Mucosa of rectum (tissue), 2 donors: ENCODE results near the gene PLD6.
A peak's percentile ranks its signal among the peaks of the same experiment; 100 is the strongest.
"Not testable (repeated sequence)": the region's sequence is repeated elsewhere in the genome, so short reads cannot be mapped to it uniquely, and the experiment has no call there.

ENCODE experiments used
- H3K27ac ChIP-seq, 2 donors: one replicate each; pipeline ENCODE4 v1.7.0; 2013; ENCODE audit warnings: inconsistent platforms in 2 of 2, low read depth in 2 of 2, low read length in 2 of 2
- H3K27me3 ChIP-seq, 2 donors: one replicate each; pipeline ENCODE4 v1.7.0; 2013; ENCODE audit warnings: low read length in 2 of 2; ENCODE audit not compliant: control insufficient read depth in 2 of 2, insufficient read depth in 2 of 2
- H3K36me3 ChIP-seq, 2 donors: one replicate each; pipeline ENCODE4 v1.7.0; 2013; ENCODE audit warnings: low read length in 2 of 2; ENCODE audit not compliant: control insufficient read depth in 2 of 2, insufficient read depth in 2 of 2
- H3K4me1 ChIP-seq, 2 donors: one replicate each; pipeline ENCODE4 v1.7.0; 2013; ENCODE audit warnings: low read length in 2 of 2, mild to moderate bottlenecking in 1 of 2; ENCODE audit not compliant: control insufficient read depth in 2 of 2, insufficient read depth in 2 of 2
- H3K4me3 ChIP-seq, 2 donors: one replicate each; pipeline ENCODE4 v1.7.0; 2013; ENCODE audit warnings: low read length in 2 of 2
- H3K9ac ChIP-seq, 2 donors: one replicate each; pipeline ENCODE4 v1.7.0; 2013; ENCODE audit warnings: low read length in 2 of 2, low read depth in 1 of 2, mild to moderate bottlenecking in 1 of 2
- H3K9me3 ChIP-seq, 2 donors: one replicate each; pipeline ENCODE4 v1.7.0; 2013; ENCODE audit warnings: low read length in 2 of 2; ENCODE audit not compliant: control insufficient read depth in 2 of 2
- donor health status: healthy.
- donor health status: Normal muscosa, but diverticular disease.

The PLD6 gene

GRCh38 chr17:17186551-17187505 is 19.3 kb downstream of the PLD6 start:
- no peak overlapping the region for H3K27ac ChIP-seq
- peaks cover 35 to 48% of the 10 kb centered on the region in 2 donors for H3K36me3 ChIP-seq
- H3K4me3 ChIP-seq: no peak overlapping the region
- H3K9me3 ChIP-seq: no peaks in the 10 kb centered on the region
- no peaks in the 10 kb centered on the region for H3K27me3 ChIP-seq
- H3K9ac ChIP-seq: no peak overlapping the region
- H3K4me1 ChIP-seq: peaks cover 4 to 7% of the 10 kb centered on the region in 2 donors

- Histone ChIP-seq H3K27me3 (no peaks in the 10 kb centered on the region), H3K4me3 (no peak overlapping the region), H3K4me1 (peaks cover 4 to 7% of the 10 kb centered on the region in 2 donors), H3K9me3 (no peaks in the 10 kb centered on the region), H3K9ac (no peak overlapping the region), H3K27ac (no peak overlapping the region), H3K36me3 (peaks cover 37 to 52% of the 10 kb centered on the region in 2 donors)
Measured at GRCh38 chr17:17186051-17186450, 20.1 kb downstream of the PLD6 start.

- not testable (repeated sequence) for H3K27ac ChIP-seq, H3K4me3 ChIP-seq, H3K9me3 ChIP-seq, H3K4me1 ChIP-seq, H3K27me3 ChIP-seq, H3K9ac ChIP-seq
- peaks cover 46 to 59% of the 10 kb centered on the region in 2 donors for H3K36me3 ChIP-seq
Measured at GRCh38 chr17:17184985-17185757, 21.0 kb downstream of the PLD6 start.

GRCh38 chr17:17183744-17184143 is 22.4 kb downstream of the PLD6 start:
- Histone ChIP-seq H3K27ac (no peak overlapping the region), H3K9me3 (no peaks in the 10 kb centered on the region), H3K4me1 (peaks cover 4 to 7% of the 10 kb centered on the region in 2 donors), H3K36me3 (peaks cover 54 to 69% of the 10 kb centered on the region in 2 donors), H3K9ac (no peak overlapping the region), H3K4me3 (no peak overlapping the region), H3K27me3 (no peaks in the 10 kb centered on the region)

- Histone ChIP-seq H3K27me3 (no peaks in the 10 kb centered on the region), H3K36me3 (peaks cover 58 to 67% of the 10 kb centered on the region in 2 donors), H3K4me1 (peaks cover 4 to 7% of the 10 kb centered on the region in 2 donors), H3K9ac (no peak overlapping the region), H3K27ac (peak overlapping the region in 1 of 2 donors; percentile 32), H3K4me3 (no peak overlapping the region), H3K9me3 (no peaks in the 10 kb centered on the region)
Measured at GRCh38 chr17:17182598-17183136, 23.5 kb downstream of the PLD6 start.

- no peaks in the 10 kb centered on the region for H3K27me3 ChIP-seq
- H3K4me1 ChIP-seq: peaks cover 4 to 7% of the 10 kb centered on the region in 2 donors
- H3K27ac ChIP-seq: peak overlapping the region in 1 of 2 donors; percentile 32
- H3K9me3 ChIP-seq: no peaks in the 10 kb centered on the region
- H3K36me3 ChIP-seq: peaks cover 60 to 67% of the 10 kb centered on the region in 2 donors
- H3K4me3 ChIP-seq: no peak overlapping the region
- no peak overlapping the region for H3K9ac ChIP-seq
Measured at GRCh38 chr17:17181666-17182597, 24.2 kb downstream of the PLD6 start.

GRCh38 chr17:17180741-17181525 is 25.2 kb downstream of the PLD6 start:
- Histone ChIP-seq H3K9ac (no peak overlapping the region), H3K36me3 (peaks cover 62 to 72% of the 10 kb centered on the region in 2 donors), H3K9me3 (no peaks in the 10 kb centered on the region), H3K4me3 (no peak overlapping the region), H3K27me3 (no peaks in the 10 kb centered on the region), H3K27ac (no peak overlapping the region), H3K4me1 (peaks cover under 1 to 2% of the 10 kb centered on the region in 2 donors)

GRCh38 chr17:17180141-17180603 is 26.0 kb downstream of the PLD6 start:
- no peaks in the 10 kb centered on the region for H3K4me1 ChIP-seq
- peaks cover 69 to 80% of the 10 kb centered on the region in 2 donors for H3K36me3 ChIP-seq
- H3K9me3 ChIP-seq: no peaks in the 10 kb centered on the region
- H3K4me3 ChIP-seq: no peak overlapping the region
- no peak overlapping the region for H3K9ac ChIP-seq
- no peaks in the 10 kb centered on the region for H3K27me3 ChIP-seq
- peak overlapping the region; percentile 13 to 70 for H3K27ac ChIP-seq
